NCI-H146 treated with DMSO at 0.1 percent for 48 hours (cell line): ENCODE measurements around the gene HOGA1.
"Not testable (repeated sequence)": the region's sequence is repeated elsewhere in the genome, so short reads cannot be mapped to it uniquely, and the experiment has no call there.

ENCODE experiments used
- DNase-seq: peaks from one replicate; lab custom pipeline; 2025; ENCODE audit not compliant: unreplicated experiment; lab: John Stamatoyannopoulos, UW

The HOGA1 gene

GRCh38 chr10:97554336-97554735, 29.9 kb upstream of the HOGA1 start:
- DNase-seq: not testable (repeated sequence)

GRCh38 chr10:97555541-97555940, 28.6 kb upstream of the HOGA1 start:
- not testable (repeated sequence) for DNase-seq

- DNase-seq: not testable (repeated sequence)
Observed at GRCh38 chr10:97560731-97561381, 23.3 kb upstream of the HOGA1 start.

GRCh38 chr10:97561386-97562077, 22.7 kb upstream of the HOGA1 start:
- DNase-seq: not testable (repeated sequence)

- DNase-seq: not testable (repeated sequence)
Observed at GRCh38 chr10:97562329-97562728, 21.9 kb upstream of the HOGA1 start.

GRCh38 chr10:97563337-97563736, 20.9 kb upstream of the HOGA1 start:
- no peak for DNase-seq

GRCh38 chr10:97564776-97565175, 19.4 kb upstream of the HOGA1 start:
- DNase-seq: no peak

- no peak for DNase-seq
Observed at GRCh38 chr10:97566336-97566996, 17.7 kb upstream of the HOGA1 start.

GRCh38 chr10:97567891-97568290, 16.3 kb upstream of the HOGA1 start:
- no peak for DNase-seq

GRCh38 chr10:97570146-97570788, 13.9 kb upstream of the HOGA1 start:
- DNase-seq: no peak

- no peak for DNase-seq
Observed at GRCh38 chr10:97570789-97571471, 13.3 kb upstream of the HOGA1 start.

GRCh38 chr10:97571622-97572021, 12.6 kb upstream of the HOGA1 start:
- no peak for DNase-seq

- peak; percentile 21 for DNase-seq
Observed at GRCh38 chr10:97572214-97572989, 11.8 kb upstream of the HOGA1 start, which contains the start of gene ANKRD2. TSS of gene ANKRD2 (plus strand) at chr10:97572779. CDS start at chr10:97572789, 10 bp downstream.

GRCh38 chr10:97573021-97573420, 11.2 kb upstream of the HOGA1 start:
- DNase-seq: no peak

GRCh38 chr10:97573672-97574071, 10.5 kb upstream of the HOGA1 start:
- DNase-seq: no peak

GRCh38 chr10:97574374-97575126, 9.6 kb upstream of the HOGA1 start:
- DNase-seq: no peak

- no peak for DNase-seq
Observed at GRCh38 chr10:97575127-97575668, 9.0 kb upstream of the HOGA1 start.

- DNase-seq: not testable (repeated sequence)
Observed at GRCh38 chr10:97576487-97576886, 7.7 kb upstream of the HOGA1 start.

- no peak for DNase-seq
Observed at GRCh38 chr10:97577701-97578100, 6.5 kb upstream of the HOGA1 start.
